Lung (tissue), 12 donors: ENCODE results near the gene MRPS11. TPM values are rescaled to one million over a fixed set of nuclear protein-coding genes. Genes with fewer than 3 reads are reported as not detected.
"Not testable (repeated sequence)": the region's sequence is repeated elsewhere in the genome, so short reads cannot be mapped to it uniquely, and the experiment has no call there.

Source experiments
- ATAC-seq: fragments of 200-7000 bp; cut with Tn5 transposase; one replicate; pipeline ENCODE4 v1.9.1; 2020; ENCODE audit warnings: moderate number of reproducible peaks; ENCODE audit not compliant: insufficient read depth, low FRiP score
- DNase-seq, 3 donors: peaks; one replicate each; pipeline ENCODE4 v3.0.0-alpha.2; 2013 to 2017
- H3K27ac ChIP-seq, 2 donors: one replicate each; pipeline ENCODE4 v1.5.1; 2013; ENCODE audit warnings: mild to moderate bottlenecking in 2 of 2, moderate library complexity in 2 of 2, control low read depth in 1 of 2, inconsistent platforms in 1 of 2, low read depth in 1 of 2, low read length in 1 of 2
- H3K27me3 ChIP-seq, 3 donors: one replicate each; pipeline ENCODE4 v1.5.1; 2013; ENCODE audit warnings: low read length in 2 of 3; ENCODE audit not compliant: control insufficient read depth in 3 of 3, insufficient read depth in 3 of 3
- H3K36me3 ChIP-seq, 4 donors: one replicate each; pipeline ENCODE4 v1.5.1; 2013; ENCODE audit warnings: low read length in 4 of 4, mild to moderate bottlenecking in 1 of 4, moderate library complexity in 1 of 4; ENCODE audit not compliant: control insufficient read depth in 4 of 4, insufficient read depth in 4 of 4
- H3K4me1 ChIP-seq, 5 donors: one replicate each; pipeline ENCODE4 v1.5.1; 2013; ENCODE audit warnings: low read length in 5 of 5, mild to moderate bottlenecking in 2 of 5, moderate library complexity in 1 of 5; ENCODE audit not compliant: control insufficient read depth in 5 of 5, insufficient read depth in 5 of 5
- H3K4me3 ChIP-seq: one replicate; pipeline ENCODE4 v1.5.1; 2013; ENCODE audit warnings: mild to moderate bottlenecking, control low read depth, moderate library complexity
- H3K9ac ChIP-seq, 2 donors: one replicate each; pipeline ENCODE4 v1.5.1; 2013; ENCODE audit warnings: low read length in 2 of 2, control low read depth in 1 of 2; ENCODE audit not compliant: insufficient read depth in 1 of 2
- H3K9me3 ChIP-seq, 4 donors: one replicate each; pipeline ENCODE4 v1.5.1; 2013; ENCODE audit warnings: low read length in 3 of 4, mild to moderate bottlenecking in 1 of 4, moderate library complexity in 1 of 4; ENCODE audit not compliant: control insufficient read depth in 4 of 4, insufficient read depth in 3 of 4
- WGBS, 2 donors: extraction: QIAGEN DNeasy Blood & Tissue Kit; methylation state at CpG; one replicate each; pipeline ENCODE4 v1.1.7; 2013; 5-methylcytosine and 5-hydroxymethylcytosine counted together
- polyA plus RNA-seq, 2 donors: library from polyadenylated mRNA; stranded (reverse); fragments of 200-250 nt; gene quantifications; one replicate each; pipeline ENCODE4 v1.2.1, GENCODE V29; 2013
- total RNA-seq, 2 donors: library from RNA; depleted of rRNA in 1 of 2; stranded (reverse); fragments of >200 nt in 1 of 2; gene quantifications; one replicate each; pipeline ENCODE4 v1.2.1, GENCODE V29; 2014 to 2021
- TF ChIP-seq, protein P1 (sequence below): IDR thresholded peaks from 2 replicates; pipeline ENCODE4 v1.5.1; 2012; ENCODE audit warnings: mild to moderate bottlenecking; ENCODE audit errors: control extremely low read depth, extremely low read depth
- donor health status: control.
- donor health status: control.
- donor health status: Bipolar disorder and iron deficiency.
- donor health status: healthy.
- donor health status: DM: yes; HTN: yes; CAD: no.

Gene MRPS11
- total and polyA plus RNA-seq, 4 donors = 31.2 to 43.4 (median 37.6) TPM

DNA sequence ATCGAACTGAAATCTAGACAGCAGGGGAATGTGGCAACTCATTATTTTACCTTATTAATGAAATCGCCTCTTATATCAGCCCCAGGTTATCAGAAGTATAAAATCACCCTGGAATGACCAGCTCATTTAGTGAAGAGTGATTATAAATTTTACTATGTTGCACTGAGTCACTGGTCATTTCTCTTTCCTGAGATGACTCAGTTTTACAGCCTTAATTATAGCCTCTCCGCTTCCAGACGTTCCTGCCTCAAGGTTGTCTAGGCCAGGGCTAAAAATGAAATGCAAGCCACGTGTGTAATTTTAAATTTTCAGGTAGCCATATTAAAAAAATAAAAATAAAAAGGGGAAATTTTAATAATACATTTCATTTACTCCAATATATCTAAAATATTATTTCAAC is 45.7 kb downstream of the MRPS11 start:
- H3K9me3 ChIP-seq = no peaks in the 10 kb centered on the region
- H3K36me3 ChIP-seq = peaks cover 19 to 41% (median 24%) of the 10 kb centered on the region in 4 donors
- H3K9ac ChIP-seq = no peak overlapping the region
- WGBS, 2 donors = 94 to 95% methylated on average over 5 of the region's 5 CpGs
- no peak overlapping the region for H3K4me3 ChIP-seq
- no peaks in the 10 kb centered on the region for H3K27me3 ChIP-seq
- TF ChIP-seq, protein P1, sequence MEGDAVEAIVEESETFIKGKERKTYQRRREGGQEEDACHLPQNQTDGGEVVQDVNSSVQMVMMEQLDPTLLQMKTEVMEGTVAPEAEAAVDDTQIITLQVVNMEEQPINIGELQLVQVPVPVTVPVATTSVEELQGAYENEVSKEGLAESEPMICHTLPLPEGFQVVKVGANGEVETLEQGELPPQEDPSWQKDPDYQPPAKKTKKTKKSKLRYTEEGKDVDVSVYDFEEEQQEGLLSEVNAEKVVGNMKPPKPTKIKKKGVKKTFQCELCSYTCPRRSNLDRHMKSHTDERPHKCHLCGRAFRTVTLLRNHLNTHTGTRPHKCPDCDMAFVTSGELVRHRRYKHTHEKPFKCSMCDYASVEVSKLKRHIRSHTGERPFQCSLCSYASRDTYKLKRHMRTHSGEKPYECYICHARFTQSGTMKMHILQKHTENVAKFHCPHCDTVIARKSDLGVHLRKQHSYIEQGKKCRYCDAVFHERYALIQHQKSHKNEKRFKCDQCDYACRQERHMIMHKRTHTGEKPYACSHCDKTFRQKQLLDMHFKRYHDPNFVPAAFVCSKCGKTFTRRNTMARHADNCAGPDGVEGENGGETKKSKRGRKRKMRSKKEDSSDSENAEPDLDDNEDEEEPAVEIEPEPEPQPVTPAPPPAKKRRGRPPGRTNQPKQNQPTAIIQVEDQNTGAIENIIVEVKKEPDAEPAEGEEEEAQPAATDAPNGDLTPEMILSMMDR = no peak
- no peak for ATAC-seq
- DNase-seq = no peak
- no peaks in the 10 kb centered on the region for H3K4me1 ChIP-seq
- H3K27ac ChIP-seq = no peak overlapping the region

- Histone ChIP-seq H3K27ac (no peak overlapping the region), H3K27me3 (no peaks in the 10 kb centered on the region), H3K9ac (no peak overlapping the region), H3K36me3 (peaks cover 3 to 11% (median 4%) of the 10 kb centered on the region in 4 donors), H3K9me3 (no peaks in the 10 kb centered on the region), H3K4me3 (no peak overlapping the region), H3K4me1 (no peaks in the 10 kb centered on the region)
- TF ChIP-seq, protein P1 = no peak
- ATAC-seq (no peak), DNase-seq (no peak)
- WGBS, 2 donors = 93 to 95% methylated on average over 3 of the region's 3 CpGs
Measured at GRCh38 chr15:88518903-88519302, 51.4 kb downstream of the MRPS11 start.

GRCh38 chr15:88524094-88524493 is 56.6 kb downstream of the MRPS11 start:
- not testable (repeated sequence) for H3K27ac ChIP-seq, H3K4me1 ChIP-seq, H3K9me3 ChIP-seq, ATAC-seq, H3K27me3 ChIP-seq, DNase-seq, H3K4me3 ChIP-seq, H3K9ac ChIP-seq
- 96% methylated on average over 22 to 23 of the region's 23 CpGs for WGBS, 2 donors
- H3K36me3 ChIP-seq = peaks cover 4 to 22% (median 12%) of the 10 kb centered on the region in 4 donors

DNA sequence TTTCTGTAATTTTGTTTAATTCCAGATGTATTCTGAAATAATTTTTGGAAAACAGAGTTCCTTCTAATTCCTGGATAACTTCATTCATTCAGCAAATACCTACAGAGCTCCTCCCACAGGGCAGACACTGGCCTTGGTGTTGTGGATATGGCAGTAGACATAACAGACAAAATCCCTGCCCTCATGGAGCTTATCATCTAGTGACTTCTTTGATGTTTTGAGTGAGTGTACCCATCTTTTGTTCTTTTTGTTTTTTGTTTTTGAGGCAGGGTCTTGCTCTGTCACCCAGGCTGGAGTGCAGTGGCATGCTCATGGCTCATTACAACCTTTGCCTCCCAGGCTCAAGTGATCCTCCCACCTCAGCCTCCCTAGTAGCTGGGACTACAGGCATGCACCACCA is 57.9 kb downstream of the MRPS11 start:
- H3K27ac ChIP-seq = no peak overlapping the region
- no peak for DNase-seq
- no peak overlapping the region for H3K9ac ChIP-seq
- no peak overlapping the region for H3K4me3 ChIP-seq
- TF ChIP-seq, protein P1 = no peak
- H3K4me1 ChIP-seq = peaks cover 0 to 10% (median 0%) of the 10 kb centered on the region in 5 donors
- H3K27me3 ChIP-seq = no peaks in the 10 kb centered on the region
- peaks cover 4 to 34% (median 23%) of the 10 kb centered on the region in 4 donors for H3K36me3 ChIP-seq
- ATAC-seq = no peak
- no peaks in the 10 kb centered on the region for H3K9me3 ChIP-seq
